NCI-H1436 treated with DMSO at 0.1 percent for 48 hours (cell line): Measurements from ENCODE around the gene IGF1R.
"Not testable (repeated sequence)": the region's sequence is repeated elsewhere in the genome, so short reads cannot be mapped to it uniquely, and the experiment has no call there.

ENCODE experiments used
- DNase-seq: peaks from one replicate; lab custom pipeline; 2025; lab: John Stamatoyannopoulos, UW

Gene IGF1R

GRCh38 chr15:98960555-98961050, 312.3 kb downstream of the IGF1R start:
- no peak for DNase-seq

GRCh38 chr15:98963444-98963843, 315.1 kb downstream of the IGF1R start:
- DNase-seq, result no peak

- no peak for DNase-seq
Observed at GRCh38 chr15:98964466-98965133, 316.3 kb downstream of the IGF1R start.

GRCh38 chr15:98965134-98965491, 316.8 kb downstream of the IGF1R start:
- not testable (repeated sequence) for DNase-seq

GRCh38 chr15:98965597-98965996, 317.3 kb downstream of the IGF1R start:
- no peak for DNase-seq

- DNase-seq, result no peak
Observed at GRCh38 chr15:98966091-98966787, 317.9 kb downstream of the IGF1R start.

GRCh38 chr15:98967096-98967495, 318.8 kb downstream of the IGF1R start:
- no peak for DNase-seq

GRCh38 chr15:98967916-98968315, 319.6 kb downstream of the IGF1R start:
- DNase-seq, result no peak

GRCh38 chr15:98968576-98968975, 320.2 kb downstream of the IGF1R start:
- DNase-seq, result no peak

- no peak for DNase-seq
Observed at GRCh38 chr15:98969126-98969735, 320.9 kb downstream of the IGF1R start.

- no peak for DNase-seq
Observed at GRCh38 chr15:98970799-98971198, 322.5 kb downstream of the IGF1R start.

GRCh38 chr15:98976500-98976899, 328.2 kb downstream of the IGF1R start:
- DNase-seq, result no peak

GRCh38 chr15:98977441-98977840, 329.1 kb downstream of the IGF1R start:
- no peak for DNase-seq

- no peak for DNase-seq
Observed at GRCh38 chr15:98978153-98978552, 329.8 kb downstream of the IGF1R start.

GRCh38 chr15:98980899-98981228, 332.5 kb downstream of the IGF1R start:
- no peak for DNase-seq

- no peak for DNase-seq
Observed at GRCh38 chr15:98981851-98982722, 333.7 kb downstream of the IGF1R start.

- no peak for DNase-seq
Observed at GRCh38 chr15:98983334-98983733, 335.0 kb downstream of the IGF1R start.

GRCh38 chr15:98986281-98986680, 337.9 kb downstream of the IGF1R start:
- no peak for DNase-seq

GRCh38 chr15:98994892-98995291, 346.6 kb downstream of the IGF1R start:
- DNase-seq, result no peak

- no peak for DNase-seq
Observed at GRCh38 chr15:98996169-98996568, 347.8 kb downstream of the IGF1R start.

- no peak for DNase-seq
Observed at GRCh38 chr15:98996624-98997023, 348.3 kb downstream of the IGF1R start.

- no peak for DNase-seq
Observed at GRCh38 chr15:98997312-98997711, 349.0 kb downstream of the IGF1R start.
